ENCODE measurements around the gene RNF20.
A peak's percentile ranks its signal among the peaks of the same experiment; 100 is the strongest.

The RNF20 gene

DNA sequence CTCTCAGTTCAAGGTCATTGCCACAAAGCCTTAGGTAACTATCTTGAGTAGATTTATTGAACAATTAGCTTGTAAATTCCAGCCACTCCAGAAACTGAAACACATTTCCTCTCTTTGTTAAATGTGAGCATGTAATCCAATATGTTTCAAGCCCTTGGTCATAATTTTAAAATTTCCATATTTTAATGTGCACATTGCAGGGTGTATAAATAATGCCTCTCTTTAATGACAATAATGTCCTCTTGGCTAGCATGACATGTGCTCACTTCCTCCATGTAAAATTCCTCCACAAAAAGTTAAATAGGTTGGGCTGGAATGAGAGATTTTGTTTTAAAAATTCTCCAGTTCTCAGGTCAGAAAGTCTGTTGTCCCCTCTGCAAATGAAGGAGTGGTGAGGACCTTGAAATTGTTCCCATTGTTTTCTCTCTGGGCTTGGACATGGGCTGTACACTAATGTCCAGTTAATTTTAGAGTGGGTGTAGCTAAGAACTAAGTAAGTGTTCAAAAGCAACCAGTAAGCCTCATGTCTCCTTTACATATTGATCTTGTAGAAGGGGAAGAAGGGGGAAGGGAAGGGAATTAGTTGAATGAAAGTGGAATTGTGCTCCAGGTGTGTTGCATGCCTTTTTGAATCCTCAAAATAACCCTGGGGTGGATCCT, 58.3 kb downstream of the RNF20 start:
- no peak for DNase-seq

DNA sequence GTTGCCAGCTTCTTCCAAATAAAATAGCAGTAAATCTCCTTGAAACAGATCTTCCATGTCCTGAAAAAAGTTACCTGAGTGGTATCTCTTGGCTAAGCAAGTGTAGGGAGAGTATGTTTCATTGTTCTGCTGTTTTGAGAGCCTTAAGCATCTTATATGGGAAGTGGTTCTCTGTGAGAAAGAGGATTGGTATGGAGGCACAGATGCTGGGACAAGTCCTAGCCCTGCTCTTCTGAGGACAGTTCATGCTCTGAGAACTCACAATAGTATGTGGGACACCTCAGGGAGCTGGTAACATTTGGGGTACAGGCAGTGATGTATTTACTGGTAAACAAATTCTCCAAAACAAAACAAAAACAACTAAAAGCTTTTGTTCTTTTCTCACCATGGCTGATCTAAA, 59.1 kb downstream of the RNF20 start:
- DNase-seq, result no peak

DNA sequence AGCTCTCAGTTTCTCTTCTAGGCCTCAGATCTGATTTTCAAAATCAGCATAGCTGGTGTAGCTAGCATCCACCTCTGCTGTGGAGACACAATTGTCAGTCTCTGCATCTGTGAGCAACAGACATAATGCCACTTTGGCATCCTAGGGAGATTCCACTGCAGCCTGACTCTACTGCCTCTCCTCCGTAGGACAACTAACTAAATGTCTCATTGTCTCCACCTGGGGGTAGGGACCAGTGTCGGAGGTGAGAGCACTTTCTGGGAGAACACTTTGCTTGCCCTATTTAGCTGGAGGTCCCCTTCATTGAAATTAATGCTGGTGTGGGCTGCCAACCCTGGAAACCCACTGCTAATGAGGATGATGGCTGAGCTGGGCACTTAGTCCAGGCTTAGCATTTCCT, 59.7 kb downstream of the RNF20 start:
- DNase-seq, result no peak

DNA sequence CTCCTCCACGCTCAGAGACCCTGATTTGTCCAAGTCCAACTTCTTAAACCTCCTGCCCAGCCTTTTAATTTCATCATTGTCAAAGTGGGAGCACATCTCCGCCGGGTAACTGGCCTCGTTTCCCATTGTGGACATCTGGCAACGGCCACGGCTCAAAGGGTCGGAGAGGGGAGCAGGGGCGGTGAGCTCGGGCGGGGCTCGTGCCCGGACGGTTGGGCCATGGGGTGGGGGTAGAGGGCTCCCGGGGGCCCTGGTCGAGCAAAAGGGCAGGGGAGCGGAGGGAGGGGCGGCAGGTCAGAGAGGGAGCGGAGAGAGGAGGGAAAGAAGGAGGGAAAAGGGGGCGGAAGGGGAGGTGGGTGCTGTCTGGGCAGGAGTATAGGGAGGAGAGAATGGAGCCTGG, 61.1 kb downstream of the RNF20 start, which contains the start of gene PPP3R2:
Gene PPP3R2 (minus strand): TSS at position 174 of the 400 bp plus-strand sequence. CDS start 48 bp downstream, at position 126.
- no peak for DNase-seq

DNA sequence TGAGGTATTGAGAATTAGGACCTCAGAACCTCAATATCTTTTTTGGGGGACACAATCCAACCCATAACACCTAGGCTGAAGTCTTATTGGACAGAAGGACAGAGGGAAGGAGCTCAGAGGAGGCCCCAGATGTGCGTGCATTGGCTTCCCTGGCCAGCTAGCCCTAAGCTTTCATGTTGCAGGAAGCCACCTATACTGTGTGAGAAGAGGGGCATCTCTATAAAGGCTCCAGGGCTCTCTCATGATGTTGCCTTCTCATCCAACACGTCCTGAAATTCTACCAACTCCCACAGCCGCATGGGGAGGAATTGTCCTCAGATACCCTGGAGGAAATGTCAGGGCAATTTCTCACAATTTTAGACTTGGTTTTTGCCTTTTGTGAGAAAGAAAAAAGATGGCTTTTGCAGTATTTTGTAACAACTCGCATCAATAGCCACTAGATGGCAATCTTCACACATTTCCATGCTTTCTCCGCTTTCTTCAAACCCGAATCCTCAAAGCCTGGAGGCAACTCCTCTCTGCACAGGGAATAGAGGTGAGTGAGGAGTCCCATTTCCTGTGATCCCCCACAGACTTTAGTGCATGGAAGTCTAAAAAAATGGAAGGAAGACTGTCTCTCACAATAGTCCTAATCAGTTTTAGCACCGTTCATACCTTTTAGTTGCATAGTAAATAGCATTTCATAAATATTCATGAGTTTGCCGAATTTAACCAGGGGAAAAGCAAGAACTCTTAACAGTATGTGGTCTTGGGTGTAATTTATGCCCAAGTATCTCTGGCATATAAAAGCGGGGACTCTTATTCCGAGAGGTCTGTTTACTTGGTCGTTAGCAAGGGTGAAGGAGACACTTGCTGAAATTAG, 68.5 kb downstream of the RNF20 start:
- peak; percentile 84 for DNase-seq

DNA sequence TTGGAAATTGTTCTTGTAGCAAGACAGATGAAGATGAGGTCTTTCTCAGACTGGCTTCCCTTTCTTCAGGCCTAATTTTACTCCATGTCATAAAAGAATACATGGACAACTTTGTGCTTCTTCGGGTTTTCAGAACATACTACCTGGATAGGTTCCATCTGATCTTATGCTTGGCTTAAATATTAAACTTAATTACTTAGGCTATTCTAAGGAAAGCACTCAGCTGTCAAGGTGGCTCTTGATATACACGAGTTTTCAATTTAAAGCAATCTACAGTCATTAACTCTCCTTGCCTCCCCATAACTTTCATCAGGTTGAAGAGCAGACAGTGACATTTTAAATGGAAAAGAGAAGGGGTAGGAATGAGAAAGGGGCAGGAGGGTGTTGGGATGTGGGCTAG, 70.6 kb downstream of the RNF20 start:
- no peak for DNase-seq

DNA sequence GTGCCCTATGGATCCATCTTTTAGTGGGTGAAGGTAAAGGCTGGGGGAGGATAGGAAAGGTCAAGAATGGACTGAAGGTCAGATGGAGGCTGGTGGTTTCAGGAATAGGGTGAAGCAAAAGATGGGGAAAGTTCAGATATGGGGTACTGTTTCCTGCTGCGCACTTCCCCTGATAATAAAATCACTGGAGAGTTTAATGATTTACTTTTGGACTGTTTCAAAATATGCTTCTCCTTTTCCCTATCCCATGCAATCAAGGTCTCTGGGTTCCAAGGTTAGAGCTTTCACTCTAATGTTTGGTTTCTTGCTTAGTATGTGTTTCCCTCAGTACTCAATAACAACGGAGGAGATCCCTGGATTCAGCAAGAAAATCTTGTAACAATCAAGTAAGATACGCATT, 71.9 kb downstream of the RNF20 start:
- DNase-seq, result no peak

Data from hematopoietic multipotent progenitor cell treated with erythropoietin and hydrocortisone succinate and interleukin-3 and kit ligand, for 8 days (in vitro differentiated cells).